ENCODE data around the gene ALAD. TPM values are rescaled to one million over a fixed set of nuclear protein-coding genes. Genes with fewer than 3 reads are reported as not detected.

The ALAD gene
- total and polyA plus RNA-seq, 7 donors, result 14.8 to 50.2 (median 31.0) TPM

GRCh38 chr9:113363336-113363735, 37.7 kb downstream of the ALAD start:
- H3K4me1 ChIP-seq, result no peaks in the 10 kb centered on the region
- H3K27me3 ChIP-seq, result no peaks in the 10 kb centered on the region
- no peak for TF ChIP-seq POLR2AphosphoS5 (IDR thresholded peaks at IDR 0.05)
- TF ChIP-seq EP300 (IDR thresholded peaks at IDR 0.05), result no peak
- no peak for TF ChIP-seq CTCF (IDR thresholded peaks at IDR 0.05)
- TF ChIP-seq POLR2A (IDR thresholded peaks at IDR 0.05), result no peak
- no peaks in the 10 kb centered on the region for H3K36me3 ChIP-seq
- WGBS, 2 donors, result 79 to 80% methylated on average over 3 of the region's 3 CpGs
- no peaks in the 10 kb centered on the region for H3K9me3 ChIP-seq
- intact Hi-C loops (cut with DNase I), result no loop called here
- H3K4me3 ChIP-seq, result no peak overlapping the region
- no peak overlapping the region for H3K27ac ChIP-seq
- no peak for DNase-seq

GRCh38 chr9:113361304-113362018, 39.6 kb downstream of the ALAD start:
- H3K4me3 ChIP-seq, result no peak overlapping the region
- WGBS, 2 donors, result 73 to 80% methylated on average over 7 of the region's 7 CpGs
- H3K27me3 ChIP-seq, result no peaks in the 10 kb centered on the region
- no peaks in the 10 kb centered on the region for H3K9me3 ChIP-seq
- H3K4me1 ChIP-seq, result no peaks in the 10 kb centered on the region
- H3K36me3 ChIP-seq, result no peaks in the 10 kb centered on the region
- no peak for DNase-seq
- no peak for TF ChIP-seq POLR2A (IDR thresholded peaks at IDR 0.05)
- no peak for TF ChIP-seq POLR2AphosphoS5 (IDR thresholded peaks at IDR 0.05)
- no peak for TF ChIP-seq EP300 (IDR thresholded peaks at IDR 0.05)
- TF ChIP-seq CTCF (IDR thresholded peaks at IDR 0.05), result no peak
- H3K27ac ChIP-seq, result no peak overlapping the region
- intact Hi-C loops (cut with DNase I), result no loop called here

GRCh38 chr9:113360242-113360842, 40.7 kb downstream of the ALAD start:
- TF ChIP-seq POLR2AphosphoS5 (IDR thresholded peaks at IDR 0.05) (no peak), POLR2A (IDR thresholded peaks at IDR 0.05) (no peak), EP300 (IDR thresholded peaks at IDR 0.05) (no peak), CTCF (IDR thresholded peaks at IDR 0.05) (no peak)
- Histone ChIP-seq H3K27ac (no peak overlapping the region), H3K27me3 (no peaks in the 10 kb centered on the region), H3K4me1 (no peaks in the 10 kb centered on the region), H3K9me3 (no peaks in the 10 kb centered on the region), H3K36me3 (no peaks in the 10 kb centered on the region), H3K4me3 (no peak overlapping the region)
- WGBS, 2 donors, result 93% methylated on average over 15 of the region's 15 CpGs
- DNase-seq, result no peak
- intact Hi-C loops (cut with DNase I), result no loop called here

- Histone ChIP-seq H3K36me3 (no peaks in the 10 kb centered on the region), H3K4me1 (no peaks in the 10 kb centered on the region), H3K9me3 (no peaks in the 10 kb centered on the region), H3K27me3 (no peaks in the 10 kb centered on the region), H3K27ac (no peak overlapping the region), H3K4me3 (no peak overlapping the region)
- no peak for DNase-seq
- intact Hi-C loops (cut with DNase I), result no loop called here
- WGBS, 2 donors, result 85 to 96% methylated on average over 1 of the region's 1 CpG
- TF ChIP-seq POLR2A (IDR thresholded peaks at IDR 0.05), result no peak
- no peak for TF ChIP-seq EP300 (IDR thresholded peaks at IDR 0.05)
- TF ChIP-seq CTCF (IDR thresholded peaks at IDR 0.05), result no peak
- no peak for TF ChIP-seq POLR2AphosphoS5 (IDR thresholded peaks at IDR 0.05)
Measured at GRCh38 chr9:113359385-113359784, 41.7 kb downstream of the ALAD start.

Data from sigmoid colon (tissue), 7 donors.